ENCODE data around the gene CCDC9.

CCDC9 gene

GRCh38 chr19:47255879-47256692, at the start of gene CCDC9:
Gene CCDC9, plus strand, starts transcription at chr19:47256525. Its CDS starts 1,876 bp downstream, at chr19:47258401.
- Histone ChIP-seq H3K79me2 (ENCODE audit: control insufficient read depth, insufficient read depth, low read length, unreplicated experiment) (peaks cover 24% of the 10 kb centered on the region), H3K4me3 (ENCODE audit: low read depth, low read length) (peak within 1 kb of the TSS; percentile 80), H3K27me3 (ENCODE audit: insufficient read depth, low read length) (no peaks in the 10 kb centered on the region), H3K36me3 (ENCODE audit: insufficient read depth, low read length) (0 out of 2 replicates have a peak, but pooled peaks cover under 1% of the 10 kb centered on the region), H3K27ac (ENCODE audit: low read depth, low read length) (peak within 1 kb of the TSS; percentile 88), H2AFZ (ENCODE audit: low read length, unreplicated experiment) (peak within 1 kb of the TSS; percentile 57), H3K4me1 (ENCODE audit: control insufficient read depth, insufficient read depth, low read length, unreplicated experiment) (peaks cover 16% of the 10 kb centered on the region)

DNA sequence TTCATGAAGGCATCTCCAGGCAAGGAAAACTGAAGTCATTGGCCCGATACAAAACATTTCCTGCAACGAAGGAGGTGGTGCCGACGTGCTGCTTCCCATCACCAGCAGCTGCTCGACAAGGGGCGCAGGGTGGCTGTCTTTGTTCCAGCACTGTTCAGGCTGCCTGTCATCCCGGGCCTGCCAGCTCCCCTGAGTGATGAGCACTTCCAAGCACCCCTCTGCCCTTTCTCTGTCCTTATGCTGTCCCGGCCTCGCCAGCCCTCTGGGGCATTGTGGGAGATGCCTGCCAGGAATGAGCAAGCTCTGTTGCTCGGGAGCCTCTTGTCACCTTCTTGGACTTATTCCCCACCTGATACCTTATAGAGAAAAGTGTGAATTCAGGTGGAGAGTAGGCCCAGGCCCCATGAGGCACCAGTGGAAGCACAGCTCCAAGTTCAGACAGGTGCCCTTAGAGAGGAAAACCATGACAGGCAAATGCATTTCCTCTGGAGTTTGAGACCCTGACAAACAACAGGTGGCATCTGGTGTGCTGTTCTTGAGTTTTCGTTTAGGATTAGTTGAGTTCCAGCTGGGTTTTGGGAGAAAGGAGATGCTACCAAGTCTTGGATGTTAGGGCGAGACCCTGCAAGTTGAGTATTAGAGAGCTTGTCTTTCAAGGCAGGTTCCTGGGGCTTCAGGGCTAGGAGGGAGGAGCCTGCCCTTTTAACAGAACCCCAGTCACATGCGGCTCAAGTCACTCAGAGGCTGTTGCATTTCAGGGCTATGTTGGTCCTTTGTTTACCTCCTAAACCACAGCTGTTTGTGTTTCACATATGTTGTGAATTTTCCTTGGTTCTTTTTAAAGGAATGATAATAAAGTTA, 46.8 kb upstream of the CCDC9 start:
- H3K4me3 ChIP-seq (ENCODE audit: low read depth, low read length) = no peak overlapping the region
- no peaks in the 10 kb centered on the region for H3K4me1 ChIP-seq (ENCODE audit: control insufficient read depth, insufficient read depth, low read length, unreplicated experiment)
- no peaks in the 10 kb centered on the region for H3K27me3 ChIP-seq (ENCODE audit: insufficient read depth, low read length)
- 0 out of 2 replicates have a peak, but pooled peaks cover 4% of the 10 kb centered on the region for H3K36me3 ChIP-seq (ENCODE audit: insufficient read depth, low read length)
- no peak overlapping the region for H3K27ac ChIP-seq (ENCODE audit: low read depth, low read length)
- no peaks in the 10 kb centered on the region for H3K79me2 ChIP-seq (ENCODE audit: control insufficient read depth, insufficient read depth, low read length, unreplicated experiment)
- no peak overlapping the region for H2AFZ ChIP-seq (ENCODE audit: low read length, unreplicated experiment)

DNA sequence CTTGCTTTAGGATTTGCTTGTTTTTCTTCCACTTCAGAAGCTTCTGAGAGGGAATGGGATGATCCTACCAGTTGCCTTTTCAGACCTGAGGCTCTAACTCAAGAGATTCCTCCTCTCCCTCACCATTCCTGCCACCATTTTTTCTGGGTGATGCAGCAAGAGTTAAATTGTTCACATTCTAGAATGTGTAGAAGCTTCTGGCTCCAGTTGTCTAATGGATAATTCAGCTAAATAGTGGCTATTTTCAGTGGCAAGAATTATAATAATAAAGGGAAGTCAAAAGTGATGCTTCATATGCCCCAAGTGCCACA, 46.2 kb upstream of the CCDC9 start:
- Histone ChIP-seq H3K27me3 (ENCODE audit: insufficient read depth, low read length) (no peaks in the 10 kb centered on the region), H3K4me3 (ENCODE audit: low read depth, low read length) (no peak overlapping the region), H3K79me2 (ENCODE audit: control insufficient read depth, insufficient read depth, low read length, unreplicated experiment) (no peaks in the 10 kb centered on the region), H2AFZ (ENCODE audit: low read length, unreplicated experiment) (no peak overlapping the region), H3K27ac (ENCODE audit: low read depth, low read length) (no peak overlapping the region), H3K4me1 (ENCODE audit: control insufficient read depth, insufficient read depth, low read length, unreplicated experiment) (no peaks in the 10 kb centered on the region), H3K36me3 (ENCODE audit: insufficient read depth, low read length) (0 out of 2 replicates have a peak, but pooled peaks cover 4% of the 10 kb centered on the region)

DNA sequence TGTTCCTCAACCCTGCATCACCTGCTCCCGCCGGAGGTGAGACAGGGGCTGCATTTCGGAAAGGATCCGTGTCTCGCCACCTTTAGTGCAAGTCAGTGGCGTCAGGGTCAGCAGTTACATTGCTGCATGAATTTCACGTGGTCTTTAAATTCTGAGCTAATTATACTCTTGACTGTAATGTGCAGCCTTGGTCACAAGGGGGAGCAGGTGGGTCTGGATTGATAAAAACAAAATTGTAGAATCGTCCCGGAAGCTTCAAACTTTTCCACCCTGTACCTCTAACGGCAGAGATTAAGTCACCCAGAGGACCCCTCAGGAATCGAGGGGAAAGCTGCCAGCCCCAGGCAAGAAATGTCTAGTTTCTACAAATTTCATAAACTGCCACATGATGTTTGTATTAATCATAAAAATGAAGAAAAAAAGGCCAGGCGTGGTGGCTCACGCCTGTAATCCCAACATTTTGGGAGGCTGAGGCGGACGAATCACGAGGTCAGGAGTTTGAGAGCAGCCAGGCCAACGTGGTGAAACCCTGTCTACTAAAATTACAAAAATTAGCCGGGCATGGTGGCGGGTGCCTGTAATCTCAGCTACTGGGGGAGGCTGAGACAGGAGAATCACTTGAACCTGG, 45.5 kb upstream of the CCDC9 start:
- Histone ChIP-seq H3K79me2 (ENCODE audit: control insufficient read depth, insufficient read depth, low read length, unreplicated experiment) (no peaks in the 10 kb centered on the region), H3K4me3 (ENCODE audit: low read depth, low read length) (no peak overlapping the region), H3K27ac (ENCODE audit: low read depth, low read length) (peak overlapping the region; percentile 29; the same call in 1 of the 2 replicates), H3K4me1 (ENCODE audit: control insufficient read depth, insufficient read depth, low read length, unreplicated experiment) (no peaks in the 10 kb centered on the region), H3K36me3 (ENCODE audit: insufficient read depth, low read length) (0 out of 2 replicates have a peak, but pooled peaks cover 4% of the 10 kb centered on the region), H3K27me3 (ENCODE audit: insufficient read depth, low read length) (no peaks in the 10 kb centered on the region), H2AFZ (ENCODE audit: low read length, unreplicated experiment) (no peak overlapping the region)

DNA sequence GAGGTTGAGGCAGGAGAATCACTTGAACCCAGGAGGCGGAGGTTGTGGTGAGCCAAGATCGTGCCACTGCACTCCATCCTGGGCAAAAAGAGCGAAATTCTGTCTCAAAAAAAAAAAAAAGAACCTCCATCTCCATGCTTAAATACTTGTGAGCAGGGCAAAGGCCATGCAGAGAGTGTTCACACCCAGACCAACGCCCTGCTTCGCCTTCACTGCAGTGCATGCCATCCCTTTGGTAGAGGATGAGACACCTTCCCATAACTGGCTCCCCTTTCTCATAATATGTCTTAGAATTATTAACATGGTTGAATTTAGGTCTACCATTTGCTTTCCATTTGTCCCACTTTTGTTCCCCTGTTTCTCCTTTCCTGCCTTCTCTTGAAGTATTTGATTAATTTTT, 40.7 kb upstream of the CCDC9 start:
- no peaks in the 10 kb centered on the region for H3K36me3 ChIP-seq (ENCODE audit: insufficient read depth, low read length)
- no peaks in the 10 kb centered on the region for H3K4me1 ChIP-seq (ENCODE audit: control insufficient read depth, insufficient read depth, low read length, unreplicated experiment)
- no peaks in the 10 kb centered on the region for H3K79me2 ChIP-seq (ENCODE audit: control insufficient read depth, insufficient read depth, low read length, unreplicated experiment)
- no peaks in the 10 kb centered on the region for H3K27me3 ChIP-seq (ENCODE audit: insufficient read depth, low read length)
- no peak overlapping the region for H3K27ac ChIP-seq (ENCODE audit: low read depth, low read length)
- H3K4me3 ChIP-seq (ENCODE audit: low read depth, low read length) = no peak overlapping the region
- no peak overlapping the region for H2AFZ ChIP-seq (ENCODE audit: low read length, unreplicated experiment)

DNA sequence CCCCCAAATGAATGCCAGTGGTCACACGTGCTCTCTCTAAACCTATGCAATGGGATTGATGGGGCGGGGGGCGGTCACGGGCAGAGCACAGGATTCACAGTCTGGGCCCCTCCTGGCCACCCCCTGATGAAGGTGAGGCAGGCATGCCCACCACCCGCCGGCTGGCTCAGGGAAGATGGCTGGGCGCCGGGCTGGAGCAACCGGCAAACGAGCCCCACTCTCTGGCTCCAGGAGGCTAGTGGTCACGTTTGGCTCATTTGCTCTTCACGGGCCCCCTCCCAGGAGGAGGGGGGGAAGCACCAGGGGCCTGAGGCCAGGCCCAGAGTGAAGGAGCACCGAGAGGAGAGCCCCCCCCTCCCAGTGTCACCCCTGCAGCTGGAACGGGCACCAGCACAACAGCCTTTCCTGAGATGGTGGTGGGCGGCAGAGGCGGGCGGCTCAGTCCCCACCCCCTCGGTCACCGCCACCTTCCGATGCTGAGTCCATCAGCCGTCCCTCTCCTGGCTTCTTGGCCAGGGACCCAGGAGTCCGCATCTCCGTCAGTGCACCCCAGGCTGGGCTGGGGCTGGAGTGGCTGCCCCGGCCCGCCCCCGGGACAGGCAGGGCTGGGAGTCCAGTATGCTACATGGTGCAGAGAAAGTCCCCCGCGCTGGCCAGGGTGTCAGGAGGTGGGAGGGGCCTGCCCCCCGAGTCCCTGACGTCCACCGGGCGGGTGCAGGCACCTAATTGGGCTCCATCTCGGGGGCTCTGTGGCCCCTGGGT, 35.1 kb upstream of the CCDC9 start:
- Histone ChIP-seq H3K79me2 (ENCODE audit: control insufficient read depth, insufficient read depth, low read length, unreplicated experiment) (no peaks in the 10 kb centered on the region), H3K36me3 (ENCODE audit: insufficient read depth, low read length) (no peaks in the 10 kb centered on the region), H3K4me1 (ENCODE audit: control insufficient read depth, insufficient read depth, low read length, unreplicated experiment) (peaks cover 2% of the 10 kb centered on the region), H3K4me3 (ENCODE audit: low read depth, low read length) (no peak overlapping the region), H2AFZ (ENCODE audit: low read length, unreplicated experiment) (no peak overlapping the region), H3K27me3 (ENCODE audit: insufficient read depth, low read length) (no peaks in the 10 kb centered on the region), H3K27ac (ENCODE audit: low read depth, low read length) (no peak overlapping the region)

- Histone ChIP-seq H3K79me2 (ENCODE audit: control insufficient read depth, insufficient read depth, low read length, unreplicated experiment) (no peaks in the 10 kb centered on the region), H3K4me3 (ENCODE audit: low read depth, low read length) (no peak overlapping the region), H3K27ac (ENCODE audit: low read depth, low read length) (no peak overlapping the region), H3K27me3 (ENCODE audit: insufficient read depth, low read length) (no peaks in the 10 kb centered on the region), H2AFZ (ENCODE audit: low read length, unreplicated experiment) (no peak overlapping the region), H3K4me1 (ENCODE audit: control insufficient read depth, insufficient read depth, low read length, unreplicated experiment) (peaks cover 9% of the 10 kb centered on the region), H3K36me3 (ENCODE audit: insufficient read depth, low read length) (no peaks in the 10 kb centered on the region)
These were observed 34.4 kb upstream of the CCDC9 start for GRCh38 chr19:47221890-47222289.

GRCh38 chr19:47225746-47226425, 30.4 kb upstream of the CCDC9 start:
- Histone ChIP-seq H3K36me3 (ENCODE audit: insufficient read depth, low read length) (no peaks in the 10 kb centered on the region), H3K27ac (ENCODE audit: low read depth, low read length) (peak overlapping the region; percentile 82), H2AFZ (ENCODE audit: low read length, unreplicated experiment) (no peak overlapping the region), H3K79me2 (ENCODE audit: control insufficient read depth, insufficient read depth, low read length, unreplicated experiment) (no peaks in the 10 kb centered on the region), H3K4me3 (ENCODE audit: low read depth, low read length) (peak overlapping the region; percentile 93), H3K27me3 (ENCODE audit: insufficient read depth, low read length) (no peaks in the 10 kb centered on the region), H3K4me1 (ENCODE audit: control insufficient read depth, insufficient read depth, low read length, unreplicated experiment) (peaks cover 11% of the 10 kb centered on the region)

DNA sequence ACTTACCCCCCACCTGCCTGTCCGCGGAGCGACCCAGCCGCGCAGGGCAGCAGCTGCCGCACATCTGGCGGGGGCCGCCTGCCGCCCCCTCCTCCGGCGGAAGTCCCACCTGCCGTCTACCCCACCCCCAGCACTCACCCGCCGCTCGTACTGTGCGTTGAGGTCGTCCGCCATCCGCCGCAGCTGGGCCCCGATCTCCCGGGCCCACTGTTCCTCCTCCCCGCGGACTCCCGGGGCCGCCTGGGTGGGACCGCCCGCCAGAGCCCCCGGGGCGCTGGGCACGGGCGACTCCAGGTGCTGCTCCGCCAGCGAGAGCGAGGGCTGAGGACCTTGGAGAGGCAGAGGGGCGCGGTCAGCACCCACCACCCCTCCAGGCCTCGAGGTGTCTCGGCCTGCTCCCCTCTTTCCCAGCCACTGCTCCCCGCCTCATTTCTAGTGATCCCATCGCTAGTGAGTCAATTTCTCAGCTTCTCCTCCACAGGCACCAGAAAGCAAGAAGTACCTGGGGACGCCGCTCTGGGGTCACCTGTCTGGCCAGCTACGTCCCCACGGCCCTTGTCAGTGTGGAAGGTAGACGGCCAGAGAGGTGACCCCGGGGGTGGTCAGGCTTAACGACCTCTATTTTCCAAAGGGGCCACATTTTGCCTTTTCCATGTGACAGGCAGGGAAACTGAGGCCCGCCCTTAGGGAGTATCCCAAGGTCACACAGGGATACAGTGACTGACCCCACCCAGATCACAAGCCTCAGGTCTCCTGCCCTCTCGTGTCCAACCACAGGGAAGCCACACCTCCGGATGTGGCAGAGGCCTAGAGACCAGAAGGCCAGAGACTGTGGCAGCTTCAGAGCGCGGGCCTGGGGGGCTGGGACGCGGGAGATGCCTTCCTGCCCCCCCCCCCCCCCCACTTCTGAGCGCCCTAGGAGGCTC, 29.6 kb upstream of the CCDC9 start:
- Histone ChIP-seq H2AFZ (ENCODE audit: low read length, unreplicated experiment) (no peak overlapping the region), H3K36me3 (ENCODE audit: insufficient read depth, low read length) (no peaks in the 10 kb centered on the region), H3K4me1 (ENCODE audit: control insufficient read depth, insufficient read depth, low read length, unreplicated experiment) (peaks cover 15% of the 10 kb centered on the region), H3K27ac (ENCODE audit: low read depth, low read length) (peak overlapping the region; percentile 82), H3K4me3 (ENCODE audit: low read depth, low read length) (peak overlapping the region; percentile 93), H3K27me3 (ENCODE audit: insufficient read depth, low read length) (no peaks in the 10 kb centered on the region), H3K79me2 (ENCODE audit: control insufficient read depth, insufficient read depth, low read length, unreplicated experiment) (no peaks in the 10 kb centered on the region)
